Testis (tissue), 3 donors: ENCODE results near the gene UPB1. TPM values are rescaled to one million over a fixed set of nuclear protein-coding genes. Genes with fewer than 3 reads are reported as not detected.

Source experiments
- DNase-seq: peaks from one replicate; pipeline ENCODE4 v3.0.0-alpha.2; 2019
- H3K27ac ChIP-seq, 2 donors: fragments of 200-600 bp; sonication (generic); one replicate each; pipeline ENCODE4 v1.5.1; 2019
- H3K27me3 ChIP-seq: fragments of 200-600 bp; sonication (generic); one replicate; pipeline ENCODE4 v1.5.1; 2019
- H3K36me3 ChIP-seq: fragments of 200-600 bp; sonication (generic); one replicate; pipeline ENCODE4 v1.5.1; 2017; ENCODE audit warnings: low read depth; ENCODE audit errors: missing control alignments
- H3K4me1 ChIP-seq: fragments of 200-600 bp; sonication (generic); one replicate; pipeline ENCODE4 v1.5.1; 2019
- H3K4me3 ChIP-seq, 2 donors: fragments of 200-600 bp; sonication (generic); one replicate each; pipeline ENCODE4 v1.5.1; 2017 to 2019
- H3K9me3 ChIP-seq: fragments of 200-600 bp; sonication (generic); one replicate; pipeline ENCODE4 v1.5.1; 2017
- POLR2A ChIP-seq: fragments of 450-650 bp; IDR thresholded peaks from one replicate; pipeline ENCODE4 v1.6.1; 2017; ENCODE audit warnings: antibody characterized with exemption, mild to moderate bottlenecking, moderate library complexity
- WGBS, 2 donors: methylation state at CpG; one replicate each; pipeline ENCODE4 v1.1.5; 2018; 5-methylcytosine and 5-hydroxymethylcytosine counted together
- intact Hi-C: fragments of 100-400 bp; cut with DNase I; formaldehyde crosslinking; loops from one replicate; pipeline ENCODE4 v1.15.1; 2023; ENCODE audit warnings: low total_unique reads
- polyA plus RNA-seq: library from polyadenylated mRNA; stranded (reverse); fragments of 350-450 nt; fragmentation: Illumina TruSeq; extraction: RNeasy Lipid Tissue Mini Kit (QIAGEN cat#74804); gene quantifications from one replicate; pipeline ENCODE4 v1.2.3, GENCODE V29; 2014; ENCODE audit warnings: low read depth, low replicate concordance; ENCODE audit not compliant: insufficient read depth
- total RNA-seq, 2 donors: library from RNA; depleted of rRNA; stranded (reverse); fragments of >200 nt; gene quantifications; one replicate each; pipeline ENCODE4 v1.2.3, GENCODE V29; 2016
- TF ChIP-seq, protein P1 (sequence below), 3 experiments: fragments of 450-650 bp in 2 of 3; fragments of 200-600 bp in 1 of 3; sonication (generic) in 1 of 3; IDR thresholded peaks; one replicate each; pipeline ENCODE4 v1.5.1; 2016 to 2019; ENCODE audit warnings: antibody characterized with exemption in 3 of 3, mild to moderate bottlenecking in 2 of 3, moderate library complexity in 1 of 3

The UPB1 gene
- total and polyA plus RNA-seq, 3 donors from 2014 or later, result 6.7 to 12.1 (median 11.5) TPM

DNA sequence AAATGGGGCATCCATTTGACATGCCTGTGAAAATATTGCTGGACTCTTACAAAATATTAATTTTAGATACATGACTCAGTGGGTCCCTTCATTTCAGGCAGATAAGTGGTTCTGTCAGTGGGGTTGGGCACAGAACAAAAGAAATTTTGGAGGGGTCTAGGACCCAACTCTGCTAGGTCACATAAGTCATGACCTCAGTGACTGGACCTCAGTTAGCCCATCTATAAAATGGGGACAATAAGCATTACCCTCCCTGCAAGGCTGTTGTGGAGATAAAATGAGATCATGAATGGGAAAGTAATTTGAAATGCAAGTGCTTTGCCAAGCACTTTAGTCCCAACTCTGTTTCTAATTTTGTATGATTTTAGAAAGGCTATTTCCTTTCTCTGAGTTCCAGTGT, 44.0 kb upstream of the UPB1 start:
- Histone ChIP-seq H3K27ac (no peak overlapping the region), H3K36me3 (no peaks in the 10 kb centered on the region), H3K9me3 (no peaks in the 10 kb centered on the region), H3K27me3 (no peaks in the 10 kb centered on the region), H3K4me1 (peaks cover 18% of the 10 kb centered on the region), H3K4me3 (no peak overlapping the region)
- intact Hi-C loops, result no loop called here
- DNase-seq, result no peak
- TF ChIP-seq, protein P1, sequence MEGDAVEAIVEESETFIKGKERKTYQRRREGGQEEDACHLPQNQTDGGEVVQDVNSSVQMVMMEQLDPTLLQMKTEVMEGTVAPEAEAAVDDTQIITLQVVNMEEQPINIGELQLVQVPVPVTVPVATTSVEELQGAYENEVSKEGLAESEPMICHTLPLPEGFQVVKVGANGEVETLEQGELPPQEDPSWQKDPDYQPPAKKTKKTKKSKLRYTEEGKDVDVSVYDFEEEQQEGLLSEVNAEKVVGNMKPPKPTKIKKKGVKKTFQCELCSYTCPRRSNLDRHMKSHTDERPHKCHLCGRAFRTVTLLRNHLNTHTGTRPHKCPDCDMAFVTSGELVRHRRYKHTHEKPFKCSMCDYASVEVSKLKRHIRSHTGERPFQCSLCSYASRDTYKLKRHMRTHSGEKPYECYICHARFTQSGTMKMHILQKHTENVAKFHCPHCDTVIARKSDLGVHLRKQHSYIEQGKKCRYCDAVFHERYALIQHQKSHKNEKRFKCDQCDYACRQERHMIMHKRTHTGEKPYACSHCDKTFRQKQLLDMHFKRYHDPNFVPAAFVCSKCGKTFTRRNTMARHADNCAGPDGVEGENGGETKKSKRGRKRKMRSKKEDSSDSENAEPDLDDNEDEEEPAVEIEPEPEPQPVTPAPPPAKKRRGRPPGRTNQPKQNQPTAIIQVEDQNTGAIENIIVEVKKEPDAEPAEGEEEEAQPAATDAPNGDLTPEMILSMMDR (IDR thresholded peaks at IDR 0.05), result no peak
- no peak for TF ChIP-seq POLR2A

DNA sequence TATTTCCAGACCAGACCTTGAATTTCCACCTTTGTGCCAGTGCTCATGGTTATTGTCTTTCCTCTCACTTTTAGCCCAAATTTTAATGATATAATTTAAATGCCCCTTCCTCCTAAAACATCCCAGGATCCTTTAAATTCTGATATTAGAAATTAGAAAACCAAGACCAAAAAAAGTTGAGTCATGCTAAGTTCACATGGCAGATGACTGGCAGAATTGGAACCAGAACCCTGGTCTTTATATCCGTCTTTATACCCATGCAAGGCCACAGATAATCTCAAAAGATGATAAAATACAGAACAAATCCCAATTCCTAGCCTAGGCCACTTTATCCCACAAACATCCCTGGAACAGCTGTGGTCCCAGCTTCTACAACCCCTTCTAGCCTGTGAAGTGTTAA, 41.3 kb upstream of the UPB1 start:
- Histone ChIP-seq H3K4me3 (no peak overlapping the region), H3K27ac (no peak overlapping the region), H3K27me3 (no peaks in the 10 kb centered on the region), H3K36me3 (no peaks in the 10 kb centered on the region), H3K4me1 (peaks cover 24% of the 10 kb centered on the region), H3K9me3 (no peaks in the 10 kb centered on the region)
- 50 to 61% methylated on average over 1 of the region's 1 CpG for WGBS, 2 donors
- TF ChIP-seq, protein P1 (IDR thresholded peaks at IDR 0.05), result no peak
- no peak for TF ChIP-seq POLR2A
- DNase-seq, result no peak
- intact Hi-C loops, result no loop called here

DNA sequence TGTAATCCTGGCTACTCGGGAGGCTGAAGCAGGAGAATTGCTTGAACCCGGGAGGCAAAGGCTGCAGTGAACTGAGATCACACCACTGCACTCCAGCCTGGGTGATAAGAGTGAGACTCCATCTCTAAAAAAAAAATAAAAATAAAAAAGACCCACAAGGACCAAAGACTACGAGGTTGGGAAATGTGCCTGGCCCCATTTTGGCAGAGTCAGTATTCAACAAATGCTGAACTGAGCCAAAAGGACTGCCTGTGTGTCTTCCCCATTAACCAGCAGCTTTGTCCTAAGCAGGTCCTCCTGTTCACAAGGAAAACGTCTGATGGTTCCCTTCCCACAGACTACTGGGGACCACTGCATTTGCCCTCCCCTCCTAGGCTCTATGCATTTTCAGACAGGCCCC, 40.1 kb upstream of the UPB1 start:
- TF ChIP-seq, protein P1 (IDR thresholded peaks at IDR 0.05), result no peak
- no peak for TF ChIP-seq POLR2A
- Histone ChIP-seq H3K4me3 (no peak overlapping the region), H3K36me3 (no peaks in the 10 kb centered on the region), H3K4me1 (peaks cover 24% of the 10 kb centered on the region), H3K27me3 (no peaks in the 10 kb centered on the region), H3K27ac (peak overlapping the region; percentile 35 to 72), H3K9me3 (no peaks in the 10 kb centered on the region)
- DNase-seq, result no peak
- 49 to 57% methylated on average over 4 of the region's 4 CpGs for WGBS, 2 donors
- intact Hi-C loops, result no loop called here

DNA sequence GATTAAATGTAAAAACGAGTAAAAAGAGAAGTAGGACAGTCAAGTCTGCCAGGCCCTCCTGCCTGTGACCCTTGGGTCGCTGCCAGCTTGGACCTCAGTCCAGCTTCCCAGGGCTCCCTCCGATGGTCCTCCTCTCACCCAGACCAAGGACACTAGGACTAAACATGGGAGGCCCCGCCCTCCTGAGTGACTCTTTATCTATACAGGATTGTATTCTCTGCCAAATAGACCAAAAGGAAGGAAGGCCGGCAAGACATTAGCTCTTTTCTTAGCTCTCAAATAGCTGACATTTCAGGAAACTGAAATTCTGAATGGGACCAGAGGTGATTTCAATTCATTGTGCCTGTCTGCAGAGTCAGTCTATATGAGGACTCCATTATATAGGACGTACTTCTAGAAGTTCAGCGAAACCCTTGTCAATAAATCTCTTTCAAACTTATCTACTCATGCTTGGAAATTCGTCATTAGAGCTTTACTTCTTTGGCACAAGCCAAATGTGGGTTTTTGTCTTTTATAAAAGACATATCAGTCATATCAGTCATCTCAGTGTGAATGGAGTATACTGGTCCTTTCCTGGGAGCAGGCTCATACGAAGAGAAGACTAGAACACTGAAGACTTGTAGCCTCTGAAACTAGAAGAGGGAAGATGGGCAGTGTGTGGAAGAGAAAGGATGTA, 39.2 kb upstream of the UPB1 start:
- H3K36me3 ChIP-seq, result no peaks in the 10 kb centered on the region
- no peaks in the 10 kb centered on the region for H3K27me3 ChIP-seq
- TF ChIP-seq, protein P1 (IDR thresholded peaks at IDR 0.05), result no peak
- no peak for TF ChIP-seq POLR2A
- no peak overlapping the region for H3K4me3 ChIP-seq
- DNase-seq, result peak; percentile 95
- no peaks in the 10 kb centered on the region for H3K9me3 ChIP-seq
- intact Hi-C loops, result no loop called here
- WGBS, 2 donors, result 33 to 37% methylated on average over 9 of the region's 9 CpGs
- H3K4me1 ChIP-seq, result peaks cover 18% of the 10 kb centered on the region
- H3K27ac ChIP-seq, result peak overlapping the region; percentile 35 to 72

DNA sequence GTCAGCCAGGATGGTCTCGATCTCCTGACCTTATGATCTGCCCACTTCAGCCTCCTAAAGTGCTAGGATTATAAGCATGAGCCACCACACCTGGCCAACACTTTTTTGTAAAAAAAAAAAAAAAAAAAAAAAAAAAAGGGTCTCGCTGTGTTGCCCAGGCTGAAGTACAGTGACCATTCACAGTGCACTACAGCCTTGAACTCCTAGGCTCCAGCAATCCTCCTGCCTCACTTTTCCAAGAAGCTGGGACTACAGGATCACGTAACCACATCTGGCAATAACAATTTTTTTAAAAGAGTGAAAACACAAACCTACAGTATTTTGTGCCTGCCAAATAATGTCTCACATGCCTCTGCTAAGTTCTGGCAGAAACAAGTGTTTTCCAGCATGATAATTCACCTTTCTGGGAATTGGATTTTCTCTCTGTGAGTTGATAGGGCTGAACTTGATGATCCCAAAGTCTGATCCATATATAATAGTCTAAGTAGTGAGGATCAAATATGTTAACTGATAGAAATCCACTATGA, 37.2 kb upstream of the UPB1 start:
- intact Hi-C loops, result no loop called here
- H3K4me3 ChIP-seq, result no peak overlapping the region
- H3K27ac ChIP-seq, result no peak overlapping the region
- no peaks in the 10 kb centered on the region for H3K9me3 ChIP-seq
- H3K36me3 ChIP-seq, result no peaks in the 10 kb centered on the region
- peaks cover 18% of the 10 kb centered on the region for H3K4me1 ChIP-seq
- TF ChIP-seq POLR2A, result no peak
- TF ChIP-seq, protein P1 (IDR thresholded peaks at IDR 0.05), result no peak
- 80 to 82% methylated on average over 3 of the region's 3 CpGs for WGBS, 2 donors
- DNase-seq, result no peak
- no peaks in the 10 kb centered on the region for H3K27me3 ChIP-seq
